ENCODE results near the gene NUDT22.
"Not testable (repeated sequence)": the region's sequence is repeated elsewhere in the genome, so short reads cannot be mapped to it uniquely, and the experiment has no call there.

The NUDT22 gene

DNA sequence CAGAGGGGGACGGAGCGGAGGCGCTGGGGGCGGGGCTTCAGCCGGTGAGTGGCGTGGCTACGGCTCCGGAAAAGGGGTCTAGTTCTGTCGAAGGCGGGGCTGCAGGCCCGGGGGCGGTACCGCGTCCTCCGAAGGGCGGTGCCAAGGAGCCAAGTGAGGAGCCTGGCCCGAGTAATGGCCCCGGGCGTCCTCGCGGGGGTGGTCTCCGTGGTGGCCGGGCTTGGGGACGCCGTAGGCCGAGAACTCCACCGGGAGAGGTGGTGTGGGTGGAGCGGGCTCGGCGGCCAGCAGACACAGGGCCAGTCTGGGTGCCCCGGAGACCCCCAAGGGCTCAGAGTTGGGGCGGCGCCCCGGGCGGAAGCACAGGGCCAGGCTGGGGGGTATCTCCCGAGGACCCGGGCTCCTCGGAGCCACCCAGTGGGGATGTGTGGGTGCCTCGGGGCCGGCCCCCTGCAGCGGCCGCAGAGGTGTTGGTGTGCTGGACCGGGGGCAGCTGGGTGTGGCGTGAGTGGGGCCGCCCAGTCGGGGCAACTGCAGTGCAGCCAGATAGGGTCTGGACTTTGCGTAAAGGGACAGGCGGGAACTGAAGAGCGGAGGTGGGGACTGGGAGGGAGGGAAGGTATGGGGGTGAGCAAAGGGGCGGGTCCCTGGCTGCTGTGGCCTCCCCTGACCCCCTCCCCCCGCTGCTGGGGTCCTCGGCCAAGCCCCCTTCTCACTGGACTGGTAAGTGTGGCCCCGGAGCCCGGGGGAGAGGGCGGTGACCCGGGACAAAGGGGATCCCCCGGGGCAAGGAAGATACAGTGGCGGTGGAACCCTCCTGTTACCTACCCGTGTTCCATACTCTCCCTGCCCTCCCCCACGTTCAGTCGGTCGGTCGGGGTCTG lies 15.7 kb downstream of the NUDT22 start:
- DNase-seq (ENCODE audit: low read depth in 2 of 2) = no peak

GRCh38 chr11:64243236-64243854 lies 17.3 kb downstream of the NUDT22 start:
- DNase-seq (ENCODE audit: low read depth in 2 of 2) = no peak

GRCh38 chr11:64244107-64244506 lies 18.0 kb downstream of the NUDT22 start:
- no peak for DNase-seq (ENCODE audit: low read depth in 2 of 2)

DNA sequence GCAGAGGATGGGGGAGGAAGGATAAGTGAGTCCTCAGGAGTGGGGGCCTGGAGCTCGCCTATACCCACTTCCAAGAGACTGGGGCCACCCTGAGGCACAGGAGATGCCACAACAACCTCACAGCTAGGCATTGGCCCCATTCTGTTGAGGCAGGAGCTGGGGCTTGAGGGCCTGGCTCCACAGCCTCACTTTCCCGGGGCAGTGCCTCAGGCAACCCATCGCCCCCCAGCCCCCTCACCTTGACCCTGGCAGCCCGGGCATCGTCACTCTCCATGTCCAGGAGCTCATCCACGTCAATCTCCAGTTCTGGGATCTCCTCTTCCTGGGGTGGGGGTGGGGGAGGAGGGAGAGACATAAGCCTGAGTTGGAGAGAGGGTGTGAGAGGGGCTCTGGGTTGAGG lies 18.9 kb downstream of the NUDT22 start:
- DNase-seq (ENCODE audit: low read depth in 2 of 2) = no peak

GRCh38 chr11:64245401-64245796 lies 19.3 kb downstream of the NUDT22 start:
- DNase-seq (ENCODE audit: low read depth in 2 of 2) = no peak

DNA sequence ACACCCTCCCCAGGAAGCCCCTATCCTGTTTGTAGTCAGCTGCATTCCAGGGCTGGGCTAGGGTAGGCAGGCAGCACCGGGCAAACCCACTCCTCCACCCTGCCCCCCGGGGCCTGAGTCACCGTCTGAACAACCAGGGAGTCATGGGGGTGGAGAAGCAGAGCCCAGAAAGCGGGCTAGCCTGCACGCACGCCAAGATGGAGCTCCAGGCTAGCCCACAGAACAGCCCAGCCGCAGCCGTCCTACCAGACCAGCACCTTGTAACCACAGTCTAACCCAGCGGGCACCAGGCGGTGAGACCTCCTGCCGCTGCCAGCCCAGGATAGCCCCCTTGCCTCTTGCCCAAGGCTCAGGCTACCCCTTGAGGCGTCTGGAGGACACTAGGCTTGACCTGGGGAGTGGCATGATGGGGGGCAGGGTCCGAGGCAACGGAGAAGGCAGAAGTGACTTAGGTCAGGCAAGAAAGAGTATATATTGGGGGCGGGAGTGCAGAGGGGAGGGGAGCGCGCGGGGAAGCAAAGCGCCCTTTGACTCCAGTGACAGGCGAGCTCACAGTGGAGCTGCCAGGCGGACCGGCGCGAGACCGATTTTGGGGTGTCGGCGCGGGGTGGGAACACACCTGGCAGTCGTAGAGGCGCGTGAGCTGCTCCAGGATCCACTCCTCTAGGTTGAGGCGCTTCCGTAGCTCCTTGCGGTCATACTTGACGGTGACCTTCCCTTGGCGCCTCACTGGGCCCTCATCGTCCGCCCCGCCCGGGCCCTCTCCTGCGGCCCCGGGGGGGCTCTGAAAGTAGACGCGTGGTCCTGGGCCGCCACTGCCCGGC lies 19.9 kb downstream of the NUDT22 start:
- DNase-seq (ENCODE audit: low read depth in 2 of 2) = peak in 1 of 2 donors; percentile 53

GRCh38 chr11:64246621-64246870 lies 20.5 kb downstream of the NUDT22 start:
- not testable (repeated sequence) for DNase-seq (ENCODE audit: low read depth in 2 of 2)

DNA sequence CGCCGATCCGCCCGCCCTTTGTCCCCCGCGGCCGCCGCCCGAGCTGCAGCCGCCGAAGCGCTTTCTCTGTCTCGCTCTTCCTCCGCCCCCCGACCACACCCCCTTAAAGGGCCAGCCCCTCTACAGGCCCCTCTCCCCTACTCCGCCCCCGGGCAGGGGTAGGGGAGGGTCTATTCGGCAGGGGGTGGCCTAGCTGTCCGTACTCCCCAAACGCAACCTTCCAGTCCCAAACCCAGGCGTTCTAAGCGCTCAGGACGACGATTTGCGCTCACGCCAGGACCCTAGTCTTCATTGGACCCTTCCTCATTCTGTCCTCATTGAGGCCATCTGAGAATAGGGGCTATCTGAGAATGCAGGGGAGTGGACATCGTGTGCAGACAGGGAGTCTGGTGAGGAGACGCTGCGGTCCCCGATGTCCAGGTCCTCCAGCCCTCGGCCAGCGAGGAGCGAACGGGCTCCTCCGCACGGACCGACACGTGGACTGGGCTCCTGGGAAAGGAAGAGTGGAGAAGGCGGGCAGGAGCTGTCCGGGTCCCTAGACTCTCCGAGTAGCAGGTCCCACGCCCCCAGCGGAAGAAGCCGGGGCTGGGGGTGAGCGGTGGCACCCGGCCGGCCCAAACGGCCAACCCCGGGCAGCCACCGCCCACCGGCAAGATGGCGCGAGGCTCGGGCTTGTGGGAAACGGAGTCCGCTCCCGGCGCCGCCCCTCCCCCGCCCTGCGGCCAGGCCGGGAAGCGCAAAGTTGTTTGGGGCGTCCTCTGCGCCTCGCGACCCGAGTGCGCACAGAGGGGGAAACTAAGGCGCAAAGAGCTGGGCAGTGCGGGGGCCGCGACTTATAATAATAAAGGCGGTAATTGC lies 21.0 kb downstream of the NUDT22 start, which contains the start of gene PPP1R14B:
Gene PPP1R14B (minus strand): TSS at position 73 of the 858 bp plus-strand sequence. CDS start 270 bp downstream, outside the sequence.
- DNase-seq (ENCODE audit: low read depth in 2 of 2) = peak in 1 of 2 donors; percentile 58

DNA sequence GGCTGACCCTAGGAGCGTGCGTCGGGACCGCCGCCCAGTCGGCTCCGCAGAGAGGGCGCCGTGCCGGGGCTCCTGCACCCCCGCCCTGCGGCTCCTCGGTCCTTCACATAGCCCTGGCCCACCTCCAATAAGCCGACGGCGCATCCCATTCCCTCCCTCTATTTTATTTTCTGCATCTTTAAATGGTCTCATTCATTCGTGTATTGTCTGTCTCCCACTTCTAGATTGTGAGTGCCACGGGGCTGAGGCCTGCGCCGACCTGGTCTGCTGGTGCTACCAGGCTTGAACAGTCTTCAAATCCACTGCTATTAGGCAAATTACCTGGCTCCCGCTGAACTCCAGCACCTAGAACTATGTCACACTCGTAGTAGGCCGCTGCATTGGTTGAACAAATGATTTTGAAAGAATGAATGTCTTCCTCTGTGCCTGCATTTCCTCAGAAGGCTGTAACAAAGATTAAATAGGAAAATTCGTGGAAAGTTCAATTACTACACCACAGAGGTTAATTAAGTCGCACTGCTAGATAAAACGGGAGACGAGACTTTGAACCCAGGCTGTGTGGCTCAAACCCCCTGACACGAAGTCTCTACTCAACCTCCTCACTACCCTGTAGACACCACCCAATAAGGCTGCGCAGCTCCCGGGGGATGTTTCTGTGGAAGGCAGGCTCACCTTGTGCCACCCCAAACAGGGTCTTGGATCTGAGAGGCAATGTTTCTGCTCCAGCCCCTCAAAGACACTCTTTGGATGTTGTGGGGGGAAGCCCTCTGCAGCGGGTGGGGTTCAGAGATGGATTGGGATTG lies 21.9 kb downstream of the NUDT22 start:
- no peak for DNase-seq (ENCODE audit: low read depth in 2 of 2)

DNA sequence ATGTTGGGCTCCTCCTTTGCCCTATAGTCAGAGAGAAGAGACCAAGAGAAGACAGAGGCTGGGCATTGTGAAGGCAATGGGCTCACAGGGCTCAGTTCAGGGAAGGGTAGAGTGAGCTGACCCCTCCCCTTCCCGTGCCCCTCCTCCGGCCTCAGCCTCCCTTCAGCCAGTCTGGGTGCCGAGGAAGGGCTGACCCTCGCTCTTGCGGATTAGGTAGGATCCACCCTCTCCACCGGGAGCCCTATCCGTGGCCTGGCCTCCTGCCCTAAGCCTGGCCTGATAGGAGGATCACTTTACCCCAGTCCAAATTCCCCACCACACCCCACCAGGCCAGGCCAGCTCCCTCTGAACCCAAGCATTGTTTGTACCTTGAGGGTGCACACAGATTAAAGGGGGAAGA lies 22.5 kb downstream of the NUDT22 start:
- no peak for DNase-seq (ENCODE audit: low read depth in 2 of 2)

DNA sequence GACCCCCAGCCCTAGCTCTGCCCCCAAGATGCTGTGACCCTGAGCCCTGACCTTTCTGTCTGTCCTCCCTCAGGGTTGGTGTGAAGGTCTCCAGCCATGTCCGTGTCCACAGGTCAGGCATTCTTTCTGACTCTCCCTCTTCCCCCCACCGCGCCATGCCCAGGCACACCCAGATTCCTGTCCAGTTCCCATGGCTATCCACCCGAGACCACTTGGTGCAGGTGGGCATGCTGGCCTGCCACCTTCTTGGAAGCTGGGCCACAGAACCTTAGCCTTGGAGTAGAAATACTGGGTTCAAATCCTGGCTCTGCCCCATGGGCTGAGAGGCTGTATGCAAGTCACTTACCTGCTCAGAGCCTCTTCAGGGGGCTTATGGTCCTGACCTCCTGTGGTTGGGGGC lies 23.0 kb downstream of the NUDT22 start:
- no peak for DNase-seq (ENCODE audit: low read depth in 2 of 2)

- DNase-seq (ENCODE audit: low read depth in 2 of 2) = no peak
Measured at GRCh38 chr11:64249563-64250414, 23.7 kb downstream of the NUDT22 start.

- DNase-seq (ENCODE audit: low read depth in 2 of 2) = no peak
Measured at GRCh38 chr11:64250415-64251015, 24.4 kb downstream of the NUDT22 start.

DNA sequence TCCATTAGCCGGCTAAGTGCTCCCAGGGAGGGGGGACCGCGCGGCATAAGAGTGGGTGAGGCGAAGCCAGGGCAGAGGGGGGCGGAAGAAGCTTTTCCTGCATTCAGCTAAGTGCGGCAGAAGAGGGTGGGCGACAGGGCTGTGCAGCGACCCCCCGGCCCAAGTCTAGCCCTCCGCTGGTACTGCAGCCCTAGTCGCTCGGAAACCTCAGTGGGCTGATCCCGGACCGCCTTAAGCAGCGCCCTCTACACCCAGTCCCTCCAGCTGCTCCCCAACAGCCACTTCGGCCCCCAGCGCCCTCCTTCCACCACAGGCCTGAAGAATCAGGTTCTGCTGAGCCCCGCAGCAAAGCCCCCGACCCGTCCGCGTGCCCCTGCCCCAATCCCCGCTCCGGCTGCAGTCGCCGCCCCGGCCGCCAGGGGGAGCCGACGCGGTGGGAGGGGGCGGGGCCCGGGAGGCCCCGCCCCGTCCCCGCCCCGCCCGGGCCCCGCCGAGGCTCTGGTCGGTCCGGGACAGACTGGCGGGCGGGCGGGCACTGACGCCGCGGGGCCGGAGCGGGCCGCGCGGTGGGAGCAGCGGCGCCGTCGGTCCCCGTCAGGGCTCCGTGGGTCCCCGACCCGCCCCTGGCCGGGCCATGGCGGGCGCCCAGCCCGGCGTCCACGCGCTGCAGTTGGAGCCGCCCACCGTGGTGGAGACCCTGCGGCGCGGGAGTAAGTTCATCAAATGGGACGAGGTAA lies 25.1 kb downstream of the NUDT22 start, which contains the start of gene PLCB3:
Gene PLCB3 (plus strand): TSS at position 515 of the 737 bp plus-strand sequence. CDS start 120 bp downstream, at position 635.
- peak in 1 of 2 donors; percentile 44 for DNase-seq (ENCODE audit: low read depth in 2 of 2)

DNA sequence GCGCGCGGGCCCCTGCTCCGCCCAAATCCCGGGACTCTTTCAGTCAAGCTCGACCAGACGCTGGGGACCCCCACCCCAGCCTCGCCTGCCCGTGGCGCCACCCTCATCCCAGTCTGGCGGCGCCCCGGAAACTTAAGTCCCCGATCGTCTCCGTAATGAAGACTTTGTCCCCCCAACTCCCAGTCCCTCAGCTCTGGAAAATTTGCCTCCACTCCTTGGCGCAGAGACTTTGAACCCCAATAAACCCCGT lies 25.6 kb downstream of the NUDT22 start:
- DNase-seq (ENCODE audit: low read depth in 2 of 2) = no peak

GRCh38 chr11:64252003-64252872 lies 26.2 kb downstream of the NUDT22 start:
- DNase-seq (ENCODE audit: low read depth in 2 of 2) = no peak

DNA sequence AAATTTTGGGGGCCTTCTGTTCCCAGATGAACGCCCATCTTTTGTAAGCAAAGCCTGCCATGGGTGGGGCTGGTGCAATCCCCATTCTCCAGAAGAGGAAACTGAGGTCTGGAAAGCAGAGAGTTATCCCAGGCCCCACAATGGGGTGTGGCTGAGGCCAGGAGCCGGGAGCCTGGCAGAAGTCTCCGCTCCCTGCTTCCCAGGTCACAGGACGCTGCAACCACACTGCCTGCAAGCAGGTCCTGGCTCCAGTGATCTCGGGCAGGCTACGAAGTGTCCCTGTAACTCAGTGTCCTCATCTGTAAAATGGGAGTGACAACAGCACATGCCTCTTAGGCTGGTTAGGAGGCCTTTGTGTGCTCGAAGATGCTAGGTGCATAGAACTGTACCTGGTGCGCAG lies 27.0 kb downstream of the NUDT22 start:
- DNase-seq (ENCODE audit: low read depth in 2 of 2) = no peak

DNA sequence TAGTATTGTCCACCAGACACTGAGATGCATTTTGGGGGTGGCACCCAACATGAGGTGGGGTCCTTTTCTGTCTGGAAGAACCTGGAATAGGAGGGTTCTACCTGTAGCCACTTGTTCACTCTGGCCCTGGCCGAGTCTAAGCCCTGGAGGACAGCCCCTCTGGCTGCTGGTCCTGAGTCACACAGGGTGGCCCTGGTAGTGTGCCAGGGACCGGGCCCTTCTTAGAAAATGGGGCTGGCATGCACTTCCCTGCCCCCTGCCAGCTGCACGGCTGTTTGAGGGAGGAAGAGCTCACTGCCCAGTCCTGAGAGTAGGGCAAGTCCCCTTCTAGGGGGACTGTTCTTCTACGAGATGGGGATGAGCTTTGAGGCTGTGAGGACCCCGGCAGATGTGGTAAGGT lies 27.4 kb downstream of the NUDT22 start:
- DNase-seq (ENCODE audit: low read depth in 2 of 2) = no peak
